Testis (tissue), 2 donors: ENCODE data around the gene ATG16L1.

Source experiments
- POLR2A ChIP-seq: fragments of 450-650 bp; IDR thresholded peaks from one replicate; pipeline ENCODE4 v1.6.1; 2017; ENCODE audit warnings: antibody characterized with exemption, mild to moderate bottlenecking, moderate library complexity
- TF ChIP-seq, protein P1 (sequence below), 3 experiments: fragments of 450-650 bp in 2 of 3; fragments of 200-600 bp in 1 of 3; sonication (generic) in 1 of 3; IDR thresholded peaks; one replicate each; pipeline ENCODE4 v1.5.1; 2016 to 2019; ENCODE audit warnings: antibody characterized with exemption in 3 of 3, mild to moderate bottlenecking in 2 of 3, moderate library complexity in 1 of 3

DNA sequence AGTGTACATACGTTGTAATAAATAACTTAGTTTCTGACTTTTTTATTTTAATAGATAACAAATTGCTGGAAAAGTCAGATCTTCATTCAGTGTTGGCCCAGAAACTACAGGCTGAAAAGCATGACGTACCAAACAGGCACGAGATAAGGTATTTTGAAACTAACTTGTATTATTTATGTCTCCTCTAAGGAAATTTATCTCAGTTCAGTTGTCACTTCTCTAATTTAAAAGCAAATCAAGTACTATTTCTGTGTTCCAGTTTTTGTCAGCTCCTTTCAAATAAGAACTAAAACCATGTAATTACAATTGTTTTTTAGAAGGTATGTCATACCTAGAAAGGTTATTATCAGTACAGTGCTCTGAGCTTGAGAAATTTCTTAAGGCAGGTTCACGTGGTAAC lies 4.6 kb downstream of the ATG16L1 start:
- TF ChIP-seq POLR2A, result no peak
- TF ChIP-seq, protein P1, sequence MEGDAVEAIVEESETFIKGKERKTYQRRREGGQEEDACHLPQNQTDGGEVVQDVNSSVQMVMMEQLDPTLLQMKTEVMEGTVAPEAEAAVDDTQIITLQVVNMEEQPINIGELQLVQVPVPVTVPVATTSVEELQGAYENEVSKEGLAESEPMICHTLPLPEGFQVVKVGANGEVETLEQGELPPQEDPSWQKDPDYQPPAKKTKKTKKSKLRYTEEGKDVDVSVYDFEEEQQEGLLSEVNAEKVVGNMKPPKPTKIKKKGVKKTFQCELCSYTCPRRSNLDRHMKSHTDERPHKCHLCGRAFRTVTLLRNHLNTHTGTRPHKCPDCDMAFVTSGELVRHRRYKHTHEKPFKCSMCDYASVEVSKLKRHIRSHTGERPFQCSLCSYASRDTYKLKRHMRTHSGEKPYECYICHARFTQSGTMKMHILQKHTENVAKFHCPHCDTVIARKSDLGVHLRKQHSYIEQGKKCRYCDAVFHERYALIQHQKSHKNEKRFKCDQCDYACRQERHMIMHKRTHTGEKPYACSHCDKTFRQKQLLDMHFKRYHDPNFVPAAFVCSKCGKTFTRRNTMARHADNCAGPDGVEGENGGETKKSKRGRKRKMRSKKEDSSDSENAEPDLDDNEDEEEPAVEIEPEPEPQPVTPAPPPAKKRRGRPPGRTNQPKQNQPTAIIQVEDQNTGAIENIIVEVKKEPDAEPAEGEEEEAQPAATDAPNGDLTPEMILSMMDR (IDR thresholded peaks at IDR 0.05), result no peak
